WERI-Rb-1 (cell line): ENCODE data around the gene CDK5RAP2.

ENCODE experiments used
- DNase-seq: peaks from one replicate; pipeline ENCODE4 v3.0.0-alpha.2; 2020
- H3K27ac ChIP-seq: fragments of 250-450 bp; sonication (Bioruptor Pico); 2 replicates; pipeline ENCODE4 v1.5.1; 2020; ENCODE audit warnings: mild to moderate bottlenecking, moderate library complexity
- H3K27me3 ChIP-seq: fragments of 250-450 bp; sonication (Bioruptor Pico); 2 replicates; pipeline ENCODE4 v1.5.1; 2021; ENCODE audit warnings: mild to moderate bottlenecking, low read depth, moderate library complexity; ENCODE audit not compliant: insufficient read depth, severe bottlenecking
- H3K36me3 ChIP-seq: fragments of 250-450 bp; sonication (Bioruptor Pico); 2 replicates; pipeline ENCODE4 v1.5.1; 2020; ENCODE audit warnings: mild to moderate bottlenecking, moderate library complexity
- H3K4me3 ChIP-seq: 2 replicates; pipeline ENCODE4 v1.5.1; 2011; ENCODE audit warnings: low read depth, mild to moderate bottlenecking, control low read depth, low read length
- H3K9me3 ChIP-seq: fragments of 250-450 bp; sonication (Bioruptor Pico); 2 replicates; pipeline ENCODE4 v1.5.1; 2021; ENCODE audit warnings: mild to moderate bottlenecking, moderate library complexity; ENCODE audit not compliant: severe bottlenecking
- CTCF ChIP-seq: IDR thresholded peaks from 2 replicates; pipeline ENCODE4 v1.5.1; 2011; ENCODE audit warnings: low read depth, mild to moderate bottlenecking, control low read depth, inconsistent platforms, low read length

CDK5RAP2 gene

GRCh38 chr9:120418315-120418714, 161.7 kb downstream of the CDK5RAP2 start:
- no peaks in the 10 kb centered on the region for H3K27me3 ChIP-seq
- no peaks in the 10 kb centered on the region for H3K9me3 ChIP-seq
- no peak overlapping the region for H3K4me3 ChIP-seq
- DNase-seq, result no peak
- TF ChIP-seq CTCF, result no peak
- H3K36me3 ChIP-seq, result peaks cover 68% of the 10 kb centered on the region
- H3K27ac ChIP-seq, result no peak overlapping the region

GRCh38 chr9:120416781-120417427, 163.1 kb downstream of the CDK5RAP2 start:
- Histone ChIP-seq H3K27ac (no peak overlapping the region), H3K9me3 (no peaks in the 10 kb centered on the region), H3K27me3 (no peaks in the 10 kb centered on the region), H3K4me3 (no peak overlapping the region), H3K36me3 (peaks cover 74% of the 10 kb centered on the region)
- no peak for DNase-seq
- no peak for TF ChIP-seq CTCF

- no peaks in the 10 kb centered on the region for H3K9me3 ChIP-seq
- H3K27me3 ChIP-seq, result no peaks in the 10 kb centered on the region
- no peak overlapping the region for H3K27ac ChIP-seq
- TF ChIP-seq CTCF, result no peak
- DNase-seq, result no peak
- peaks cover 74% of the 10 kb centered on the region for H3K36me3 ChIP-seq
- H3K4me3 ChIP-seq, result no peak overlapping the region
Measured at GRCh38 chr9:120413121-120414048, 166.6 kb downstream of the CDK5RAP2 start.

- no peak overlapping the region for H3K27ac ChIP-seq
- H3K36me3 ChIP-seq, result peaks cover 74% of the 10 kb centered on the region
- no peak overlapping the region for H3K4me3 ChIP-seq
- no peaks in the 10 kb centered on the region for H3K27me3 ChIP-seq
- no peak for DNase-seq
- no peak for TF ChIP-seq CTCF
- H3K9me3 ChIP-seq, result no peaks in the 10 kb centered on the region
Measured at GRCh38 chr9:120412425-120412951, 167.5 kb downstream of the CDK5RAP2 start.

GRCh38 chr9:120411862-120412424, 168.0 kb downstream of the CDK5RAP2 start:
- TF ChIP-seq CTCF, result no peak
- H3K4me3 ChIP-seq, result no peak overlapping the region
- H3K36me3 ChIP-seq, result peaks cover 74% of the 10 kb centered on the region
- H3K9me3 ChIP-seq, result no peaks in the 10 kb centered on the region
- DNase-seq, result no peak
- H3K27ac ChIP-seq, result no peak overlapping the region
- no peaks in the 10 kb centered on the region for H3K27me3 ChIP-seq
